Common myeloid progenitor, CD34-positive (primary cell): ENCODE measurements around the gene PRSS50.

Experiments used
- CTCF ChIA-PET: fragments of 350-600 bp; sonication (Branson Sonifier 250); formaldehyde crosslinking; loops from one replicate; lab custom pipeline; 2021; ENCODE audit warnings: antibody characterized with exemption; lab: Charles Lee
- POLR2A ChIA-PET: fragments of 350-600 bp; sonication (Branson Sonifier 250); formaldehyde crosslinking; loops from one replicate; lab custom pipeline; 2021; ENCODE audit warnings: antibody characterized with exemption; lab: Charles Lee
- DNase-seq, 3 donors: peaks; one replicate each; pipeline versions ENCODE4 v3.0.0 to v3.0.0-alpha.2; 2013
- H3K27ac ChIP-seq, 2 experiments: 1 replicate in 1 of 2; 2 replicates in 1 of 2; pipeline ENCODE4 v1.7.0; 2013; ENCODE audit warnings: inconsistent platforms in 2 of 2, low read length in 2 of 2, mild to moderate bottlenecking in 2 of 2, low read depth in 1 of 2, moderate library complexity in 1 of 2; ENCODE audit not compliant: severe bottlenecking in 2 of 2, insufficient read depth in 1 of 2, poor library complexity in 1 of 2
- H3K27me3 ChIP-seq, 5 experiments: replicated peaks in 2 of 5; 1 replicate in 3 of 5; 2 replicates in 2 of 5; pipeline versions ENCODE4 v1.6.1 to v1.7.0; 2013; ENCODE audit warnings: low read length in 4 of 5, mild to moderate bottlenecking in 2 of 5, moderate library complexity in 2 of 5, inconsistent platforms in 1 of 5; ENCODE audit not compliant: insufficient read depth in 5 of 5, control insufficient read depth in 4 of 5
- H3K36me3 ChIP-seq, 4 experiments: 1 replicate in 2 of 4; 2 replicates in 2 of 4; pipeline versions ENCODE4 v1.6.1 to v1.7.0; 2013; ENCODE audit warnings: low read length in 3 of 4, control low read depth in 1 of 4, mild to moderate bottlenecking in 1 of 4; ENCODE audit not compliant: control insufficient read depth in 4 of 4, insufficient read depth in 4 of 4
- H3K4me1 ChIP-seq, 4 experiments: 1 replicate in 3 of 4; 2 replicates in 1 of 4; pipeline versions ENCODE4 v1.6.1 to v1.7.1; 2013; ENCODE audit warnings: low read length in 3 of 4, mild to moderate bottlenecking in 3 of 4, control low read depth in 1 of 4, inconsistent platforms in 1 of 4, moderate library complexity in 1 of 4; ENCODE audit not compliant: control insufficient read depth in 4 of 4, insufficient read depth in 4 of 4; ENCODE audit errors: control extremely low read depth in 1 of 4
- H3K4me3 ChIP-seq, 7 experiments: 1 replicate in 4 of 7; 2 replicates in 3 of 7; pipeline versions ENCODE4 v1.5.1 to v1.7.0; 2013; ENCODE audit warnings: mild to moderate bottlenecking in 7 of 7, low read length in 6 of 7, moderate library complexity in 6 of 7, inconsistent platforms in 2 of 7, low read depth in 2 of 7, control low read depth in 1 of 7; ENCODE audit not compliant: insufficient read depth in 4 of 7, control insufficient read depth in 1 of 7; ENCODE audit errors: extremely low read depth in 1 of 7
- H3K9me3 ChIP-seq, 5 experiments: 1 replicate in 4 of 5; 2 replicates in 1 of 5; pipeline versions ENCODE4 v1.6.1 to v1.7.1; 2013; ENCODE audit warnings: low read length in 4 of 5, mild to moderate bottlenecking in 2 of 5, inconsistent platforms in 1 of 5, low read depth in 1 of 5, moderate library complexity in 1 of 5; ENCODE audit not compliant: control insufficient read depth in 4 of 5, insufficient read depth in 2 of 5; ENCODE audit errors: control extremely low read depth in 1 of 5
- WGBS: methylation state at CpG from one replicate; pipeline ENCODE4 v1.1.5; 2013; ENCODE audit not compliant: insufficient coverage; 5-methylcytosine and 5-hydroxymethylcytosine counted together

Gene PRSS50

DNA sequence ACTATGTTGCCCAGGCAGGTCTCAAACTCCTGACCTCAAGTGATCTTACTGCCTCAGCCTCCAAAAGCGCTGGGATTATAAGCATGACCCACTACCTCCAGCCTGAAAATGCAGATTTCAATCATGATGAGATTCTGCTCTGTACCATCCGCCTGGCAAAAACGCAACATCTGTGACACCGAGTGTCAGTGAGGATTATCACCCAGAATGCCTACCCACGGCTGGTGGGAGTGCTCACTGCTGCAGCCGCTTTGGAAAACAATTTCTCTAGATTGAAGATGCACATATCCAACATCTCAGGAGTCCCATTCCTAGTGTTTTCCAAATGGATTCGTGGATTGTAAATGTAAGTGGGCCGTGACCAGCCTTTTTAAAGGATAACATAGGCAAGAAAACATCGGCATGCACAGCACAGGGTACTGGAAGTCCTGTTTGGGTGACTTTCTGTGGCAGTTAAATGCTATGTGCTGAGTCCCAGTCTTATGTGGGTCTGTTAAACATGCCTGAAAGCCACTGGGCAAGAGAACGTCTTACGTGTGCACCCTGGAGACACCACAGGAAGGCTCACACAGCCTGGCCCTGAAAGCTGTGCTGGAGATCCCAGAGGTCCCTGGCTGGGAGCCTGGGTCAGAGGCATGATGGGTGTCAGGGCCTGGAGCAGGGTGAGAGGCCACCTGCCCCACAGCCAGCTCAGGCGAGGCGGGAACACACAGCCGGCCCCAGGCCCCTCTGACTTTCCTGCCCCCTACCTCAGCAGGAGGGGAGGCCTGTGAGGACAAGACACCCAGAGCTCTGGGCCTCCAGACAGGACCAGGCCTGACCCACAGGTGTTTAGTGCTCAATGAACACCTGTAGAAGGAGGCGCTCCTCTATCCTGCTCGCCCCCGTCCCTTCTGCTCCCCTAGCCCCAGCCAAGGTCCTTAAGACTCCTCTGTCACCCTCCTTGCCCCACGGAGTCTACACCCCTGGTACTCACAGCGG lies 918 bp downstream of the PRSS50 start:
- ChIA-PET CTCF (interaction anchor here (0.6 to 3.3 kb wide), 4 partner anchors 10 to 781 kb away, joined by 3 to 16 read pairs (median 6); no protein-coding TSS in a partner anchor), POLR2A (interaction anchor here (0.5 kb wide), 1 partner anchor 636 kb away, joined by 3 read pairs; no protein-coding TSS in a partner anchor)
- H3K27me3 ChIP-seq, result peaks cover 0 to 2% (median 0%) of the 10 kb centered on the region in 5 experiments

DNA sequence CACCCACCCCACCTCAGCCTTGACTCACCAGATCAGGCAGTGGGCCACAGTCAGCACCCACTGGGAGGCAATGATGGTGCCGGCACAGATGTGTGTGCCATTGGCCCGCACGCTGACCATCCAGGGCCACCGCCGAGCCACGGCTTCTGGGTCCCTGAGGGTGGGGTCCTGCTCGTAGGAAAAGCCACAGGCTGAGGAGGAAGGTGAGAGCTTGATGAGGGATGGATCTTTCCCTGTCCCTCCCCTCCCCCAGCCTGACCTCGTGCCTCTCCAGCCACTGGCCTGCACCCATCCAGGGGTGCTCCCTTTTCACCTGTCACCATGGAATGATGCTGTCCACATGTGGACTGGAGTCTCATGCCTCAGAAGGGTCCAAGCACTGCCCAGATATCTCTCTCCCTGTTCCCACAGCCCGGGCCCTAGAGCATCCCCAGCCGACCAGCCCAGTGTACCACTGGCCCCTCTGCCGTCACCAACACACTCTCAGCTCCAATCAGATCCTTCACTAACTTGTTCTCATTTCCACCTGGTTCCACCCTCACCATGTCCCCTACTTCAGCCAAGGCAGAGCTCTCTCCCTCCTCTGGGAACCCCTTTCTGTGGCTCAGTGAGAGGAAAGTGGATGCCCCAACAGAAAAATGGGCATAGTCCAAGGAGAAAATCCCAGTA lies 2.0 kb downstream of the PRSS50 start:
- Histone ChIP-seq H3K4me3 (no peak overlapping the region), H3K36me3 (no peaks in the 10 kb centered on the region), H3K27ac (no peak overlapping the region), H3K9me3 (no peaks in the 10 kb centered on the region), H3K4me1 (no peaks in the 10 kb centered on the region), H3K27me3 (peaks cover 0 to 2% (median 0%) of the 10 kb centered on the region in 5 experiments)
- no peak for DNase-seq
- 100% methylated on average over 8 of the region's 11 CpGs for WGBS
- ChIA-PET POLR2A (no interaction called here), CTCF (interaction anchor here (1.0 to 3.3 kb wide), 6 partner anchors 10 to 194 kb away, joined by 3 to 16 read pairs (median 6); no protein-coding TSS in a partner anchor)

More for the DNA sequence above, 918 bp downstream of the PRSS50 start:
- DNase-seq, result no peak
- 95% methylated on average over 17 of the region's 19 CpGs for WGBS
- H3K27ac ChIP-seq, result no peak overlapping the region
- H3K4me1 ChIP-seq, result no peaks in the 10 kb centered on the region
- H3K9me3 ChIP-seq, result no peaks in the 10 kb centered on the region
- H3K4me3 ChIP-seq, result no peak overlapping the region
- no peaks in the 10 kb centered on the region for H3K36me3 ChIP-seq

GRCh38 chr3:46714728-46715506 lies 2.8 kb downstream of the PRSS50 start:
- H3K27ac ChIP-seq, result no peak overlapping the region
- no peaks in the 10 kb centered on the region for H3K36me3 ChIP-seq
- no peaks in the 10 kb centered on the region for H3K4me1 ChIP-seq
- DNase-seq, result no peak
- no peaks in the 10 kb centered on the region for H3K27me3 ChIP-seq
- no peak overlapping the region for H3K4me3 ChIP-seq
- POLR2A ChIA-PET, result no interaction called here
- CTCF ChIA-PET, result interaction anchor here (1.5 to 3.3 kb wide), 5 partner anchors 9 to 194 kb away, joined by 3 to 16 read pairs (median 8); no protein-coding TSS in a partner anchor
- H3K9me3 ChIP-seq, result no peaks in the 10 kb centered on the region
- 93% methylated on average over 9 of the region's 10 CpGs for WGBS

DNA sequence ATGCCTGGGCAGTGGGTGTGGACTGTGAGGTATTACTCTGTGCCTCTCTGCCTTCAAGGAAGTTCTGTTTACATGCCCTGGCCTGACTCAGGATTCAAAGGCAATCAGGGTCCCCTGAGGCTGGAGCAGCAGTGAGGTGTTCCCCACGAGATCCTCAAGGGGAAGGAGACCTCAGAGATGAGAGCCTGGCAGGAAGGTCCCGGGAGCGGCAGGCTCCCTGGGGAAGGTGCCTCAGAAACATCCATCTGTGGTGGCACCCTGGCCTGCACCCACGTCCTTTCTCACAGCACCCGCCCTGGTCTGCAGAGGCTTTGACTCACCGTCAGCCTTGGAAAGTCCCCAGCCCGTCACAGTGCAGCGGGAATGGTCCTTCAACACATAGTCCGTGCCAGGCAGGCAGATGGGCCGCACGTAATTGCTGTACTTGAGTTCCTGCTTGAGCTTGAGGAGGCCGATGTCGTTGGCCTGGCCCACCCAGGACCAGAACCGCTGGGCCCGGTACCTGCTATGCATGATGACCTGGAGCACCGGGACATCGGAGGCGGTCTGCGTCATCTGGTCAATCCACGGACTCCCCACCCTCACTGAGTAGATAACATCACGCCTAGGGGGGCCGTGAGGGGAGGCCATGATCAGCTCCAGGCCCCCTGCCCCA lies 3.6 kb downstream of the PRSS50 start:
- CTCF ChIA-PET, result interaction anchor here (1.5 to 3.3 kb wide), 4 partner anchors 13 to 195 kb away, joined by 3 to 16 read pairs (median 6); no protein-coding TSS in a partner anchor
- no peak for DNase-seq
- 97% methylated on average over 19 of the region's 22 CpGs for WGBS

GRCh38 chr3:46713050-46713897 lies 4.4 kb downstream of the PRSS50 start:
- CTCF ChIA-PET, result no interaction called here
- Histone ChIP-seq H3K4me1 (no peaks in the 10 kb centered on the region), H3K36me3 (no peaks in the 10 kb centered on the region), H3K27me3 (no peaks in the 10 kb centered on the region), H3K4me3 (no peak overlapping the region), H3K9me3 (no peaks in the 10 kb centered on the region), H3K27ac (no peak overlapping the region)
- POLR2A ChIA-PET, result no interaction called here
- 97% methylated on average over 13 of the region's 14 CpGs for WGBS
- no peak for DNase-seq

More for the DNA sequence above, 3.6 kb downstream of the PRSS50 start:
- Histone ChIP-seq H3K4me3 (no peak overlapping the region), H3K9me3 (no peaks in the 10 kb centered on the region), H3K4me1 (no peaks in the 10 kb centered on the region), H3K27me3 (no peaks in the 10 kb centered on the region), H3K27ac (no peak overlapping the region), H3K36me3 (no peaks in the 10 kb centered on the region)
- POLR2A ChIA-PET, result no interaction called here
